ENCODE results near the gene CREG2. TPM values are rescaled to one million over a fixed set of nuclear protein-coding genes. Genes with fewer than 3 reads are reported as not detected.

Gene CREG2
- total RNA-seq, 1 donor from 2014 or later = 0.17 TPM

GRCh38 chr2:101359410-101359954 lies 27.8 kb downstream of the CREG2 start:
- Histone ChIP-seq H3K27me3 (ENCODE audit: control insufficient read depth, insufficient read depth, low read length) (no peaks in the 10 kb centered on the region), H3K36me3 (ENCODE audit: control insufficient read depth, insufficient read depth, low read length) (no peaks in the 10 kb centered on the region), H3K4me3 (ENCODE audit: low read depth, low read length) (no peak overlapping the region)
- DNase-seq (ENCODE audit: low read depth) = no peak
- no peak for TF ChIP-seq CTCF (IDR thresholded peaks at IDR 0.05; ENCODE audit: insufficient read depth, low read length, poor library complexity, severe bottlenecking)

DNA sequence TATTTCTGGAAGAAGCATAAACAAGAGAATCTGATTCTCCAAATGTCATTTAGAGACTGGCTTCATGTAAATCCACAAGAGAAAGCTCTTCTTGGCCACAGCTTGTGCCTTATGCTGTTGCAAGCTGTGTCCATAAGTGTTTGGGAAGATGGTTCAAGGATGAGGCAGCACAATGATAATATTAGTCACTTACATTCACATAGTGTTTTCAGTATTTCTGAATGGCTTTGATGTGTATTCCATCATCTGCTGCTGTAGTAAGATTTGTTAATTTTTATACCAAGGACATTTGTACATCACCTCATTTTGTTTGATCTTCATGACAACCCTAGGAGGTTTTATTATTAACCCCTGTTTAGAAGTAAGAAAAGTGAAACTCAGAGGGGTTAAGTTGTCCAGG lies 29.9 kb downstream of the CREG2 start:
- no peak for TF ChIP-seq CTCF (IDR thresholded peaks at IDR 0.05; ENCODE audit: insufficient read depth, low read length, poor library complexity, severe bottlenecking)
- no peak overlapping the region for H3K4me3 ChIP-seq (ENCODE audit: low read depth, low read length)
- H3K27me3 ChIP-seq (ENCODE audit: control insufficient read depth, insufficient read depth, low read length) = no peaks in the 10 kb centered on the region
- DNase-seq (ENCODE audit: low read depth) = no peak
- H3K36me3 ChIP-seq (ENCODE audit: control insufficient read depth, insufficient read depth, low read length) = no peaks in the 10 kb centered on the region

GRCh38 chr2:101356521-101356920 lies 30.8 kb downstream of the CREG2 start:
- Histone ChIP-seq H3K36me3 (ENCODE audit: control insufficient read depth, insufficient read depth, low read length) (no peaks in the 10 kb centered on the region), H3K27me3 (ENCODE audit: control insufficient read depth, insufficient read depth, low read length) (no peaks in the 10 kb centered on the region), H3K4me3 (ENCODE audit: low read depth, low read length) (no peak overlapping the region)
- TF ChIP-seq CTCF (IDR thresholded peaks at IDR 0.05; ENCODE audit: insufficient read depth, low read length, poor library complexity, severe bottlenecking) = no peak
- DNase-seq (ENCODE audit: low read depth) = no peak

DNA sequence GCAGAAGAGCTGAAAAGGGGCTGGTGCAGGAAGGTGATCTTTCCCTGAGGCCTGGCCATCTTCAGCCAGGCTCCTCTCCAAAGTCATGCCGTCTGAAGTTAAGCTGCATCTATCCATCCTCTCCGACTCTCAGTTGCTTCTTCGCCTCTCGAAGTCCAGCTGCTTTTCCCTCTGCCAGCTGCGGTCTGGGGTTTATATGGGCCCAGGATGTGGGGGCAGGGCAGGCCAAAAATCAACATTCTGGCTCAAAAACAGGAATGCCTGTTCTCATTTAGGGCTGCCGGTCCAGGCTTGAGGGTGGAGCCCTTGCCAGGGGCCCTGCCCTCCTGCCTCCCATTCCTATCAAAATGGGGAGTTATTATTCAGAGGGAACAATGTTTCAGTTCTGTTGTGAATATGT lies 31.2 kb downstream of the CREG2 start:
- no peaks in the 10 kb centered on the region for H3K36me3 ChIP-seq (ENCODE audit: control insufficient read depth, insufficient read depth, low read length)
- no peak for TF ChIP-seq CTCF (IDR thresholded peaks at IDR 0.05; ENCODE audit: insufficient read depth, low read length, poor library complexity, severe bottlenecking)
- DNase-seq (ENCODE audit: low read depth) = no peak
- no peak overlapping the region for H3K4me3 ChIP-seq (ENCODE audit: low read depth, low read length)
- no peaks in the 10 kb centered on the region for H3K27me3 ChIP-seq (ENCODE audit: control insufficient read depth, insufficient read depth, low read length)

DNA sequence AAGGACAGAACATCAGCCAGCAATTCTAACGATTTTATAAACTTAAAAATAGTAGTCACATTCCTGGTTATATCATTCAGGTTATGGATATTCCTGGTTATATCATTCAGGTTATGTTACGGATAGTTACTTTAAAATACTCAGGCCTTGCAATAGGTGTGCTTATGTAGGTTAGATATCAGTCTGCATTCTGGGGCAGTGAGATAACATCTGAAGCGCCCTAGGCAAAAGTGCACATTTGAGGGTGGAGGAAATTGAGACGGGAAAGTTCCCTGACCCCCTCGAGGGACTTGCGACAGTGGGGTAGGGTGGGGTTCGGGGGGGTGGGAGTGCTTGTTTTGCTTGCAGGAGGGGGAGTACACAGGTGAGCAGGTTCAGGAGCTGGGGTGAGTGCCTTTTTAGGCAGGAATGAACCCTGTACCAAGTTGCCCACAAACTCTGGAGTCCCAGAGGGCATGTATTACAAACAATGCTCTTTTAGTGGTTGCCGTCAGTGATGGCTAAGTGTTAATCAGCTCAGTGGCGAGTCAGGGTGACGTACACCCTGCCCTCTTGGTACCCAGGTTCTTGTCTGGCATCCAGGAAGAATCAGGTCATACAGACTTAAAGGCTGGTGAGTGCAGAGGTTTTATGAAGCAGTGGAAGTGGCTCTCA lies 31.8 kb downstream of the CREG2 start:
- TF ChIP-seq CTCF (IDR thresholded peaks at IDR 0.05; ENCODE audit: insufficient read depth, low read length, poor library complexity, severe bottlenecking) = no peak
- Histone ChIP-seq H3K4me3 (ENCODE audit: low read depth, low read length) (no peak overlapping the region), H3K36me3 (ENCODE audit: control insufficient read depth, insufficient read depth, low read length) (no peaks in the 10 kb centered on the region), H3K27me3 (ENCODE audit: control insufficient read depth, insufficient read depth, low read length) (no peaks in the 10 kb centered on the region)
- no peak for DNase-seq (ENCODE audit: low read depth)

Data from kidney epithelial cell (primary cell).